ENCODE measurements around the gene MACROD2.
"Not testable (repeated sequence)": the region's sequence is repeated elsewhere in the genome, so short reads cannot be mapped to it uniquely, and the experiment has no call there.

MACROD2 gene

GRCh38 chr20:14415467-14415866 is 420.2 kb downstream of the MACROD2 start:
- DNase-seq, result no peak

GRCh38 chr20:14418376-14418775 is 423.1 kb downstream of the MACROD2 start:
- DNase-seq, result no peak

GRCh38 chr20:14422892-14423291 is 427.6 kb downstream of the MACROD2 start:
- DNase-seq, result no peak

GRCh38 chr20:14431568-14431967 is 436.3 kb downstream of the MACROD2 start:
- no peak for DNase-seq

- DNase-seq, result no peak
Observed at GRCh38 chr20:14432085-14432484, 436.8 kb downstream of the MACROD2 start.

- no peak for DNase-seq
Observed at GRCh38 chr20:14432597-14432996, 437.3 kb downstream of the MACROD2 start.

GRCh38 chr20:14434384-14435136 is 439.2 kb downstream of the MACROD2 start:
- DNase-seq, result no peak

GRCh38 chr20:14441201-14441600 is 445.9 kb downstream of the MACROD2 start:
- no peak for DNase-seq

- DNase-seq, result no peak
Observed at GRCh38 chr20:14444106-14444505, 448.8 kb downstream of the MACROD2 start.

GRCh38 chr20:14445310-14445709 is 450.0 kb downstream of the MACROD2 start:
- no peak for DNase-seq

- DNase-seq, result no peak
Observed at GRCh38 chr20:14445902-14446301, 450.6 kb downstream of the MACROD2 start.

GRCh38 chr20:14446446-14446845 is 451.1 kb downstream of the MACROD2 start:
- no peak for DNase-seq

GRCh38 chr20:14449323-14449722 is 454.0 kb downstream of the MACROD2 start:
- no peak for DNase-seq

- no peak for DNase-seq
Observed at GRCh38 chr20:14450256-14450655, 454.9 kb downstream of the MACROD2 start.

GRCh38 chr20:14451458-14451857 is 456.1 kb downstream of the MACROD2 start:
- no peak for DNase-seq

- no peak for DNase-seq
Observed at GRCh38 chr20:14453259-14453658, 457.9 kb downstream of the MACROD2 start.

- no peak for DNase-seq
Observed at GRCh38 chr20:14454296-14454695, 459.0 kb downstream of the MACROD2 start.

GRCh38 chr20:14467104-14467827 is 471.9 kb downstream of the MACROD2 start:
- not testable (repeated sequence) for DNase-seq

- DNase-seq, result no peak
Observed at GRCh38 chr20:14470231-14470899, 475.0 kb downstream of the MACROD2 start.

GRCh38 chr20:14470977-14471661 is 475.8 kb downstream of the MACROD2 start:
- DNase-seq, result no peak

GRCh38 chr20:14477125-14477524 is 481.8 kb downstream of the MACROD2 start:
- no peak for DNase-seq

- DNase-seq, result no peak
Observed at GRCh38 chr20:14478126-14478525, 482.8 kb downstream of the MACROD2 start.

- DNase-seq, result no peak
Observed at GRCh38 chr20:14481863-14482262, 486.5 kb downstream of the MACROD2 start.
